AG10803 (cell line): ENCODE measurements around the gene TPD52L3.

Source experiments
- DNase-seq: peaks from one replicate; pipeline ENCODE4 v3.0.0; 2010; ENCODE audit warnings: low read depth
- H3K4me3 ChIP-seq: 2 replicates; pipeline ENCODE4 v1.5.1; 2011; ENCODE audit warnings: mild to moderate bottlenecking, low read length, control low read depth
- CTCF ChIP-seq: conservative IDR thresholded peaks from 2 replicates; pipeline ENCODE4 v1.5.1; 2011; ENCODE audit warnings: mild to moderate bottlenecking, low read length, control low read depth, inconsistent platforms

Gene TPD52L3

GRCh38 chr9:6334305-6334704 is 6.1 kb downstream of the TPD52L3 start:
- no peak overlapping the region for H3K4me3 ChIP-seq
- no peak for TF ChIP-seq CTCF
- no peak for DNase-seq

- H3K4me3 ChIP-seq: no peak overlapping the region
- no peak for DNase-seq
- TF ChIP-seq CTCF: no peak
Measured at GRCh38 chr9:6348766-6349165, 20.6 kb downstream of the TPD52L3 start.

GRCh38 chr9:6351737-6352136 is 23.6 kb downstream of the TPD52L3 start:
- no peak for TF ChIP-seq CTCF
- H3K4me3 ChIP-seq: no peak overlapping the region
- no peak for DNase-seq

GRCh38 chr9:6354072-6354686 is 26.0 kb downstream of the TPD52L3 start:
- no peak overlapping the region for H3K4me3 ChIP-seq
- TF ChIP-seq CTCF: peak; percentile 91
- DNase-seq: peak; percentile 73

GRCh38 chr9:6355728-6356127 is 27.6 kb downstream of the TPD52L3 start:
- peak; percentile 54 for DNase-seq
- no peak overlapping the region for H3K4me3 ChIP-seq

GRCh38 chr9:6356441-6356840 is 28.3 kb downstream of the TPD52L3 start:
- no peak for DNase-seq
- H3K4me3 ChIP-seq: no peak overlapping the region
- TF ChIP-seq CTCF: no peak

More at GRCh38 chr9:6355728-6356127, 27.6 kb downstream of the TPD52L3 start:
- TF ChIP-seq CTCF: no peak

- no peak for TF ChIP-seq CTCF
- H3K4me3 ChIP-seq: no peak overlapping the region
- no peak for DNase-seq
Measured at GRCh38 chr9:6356904-6357303, 28.7 kb downstream of the TPD52L3 start.
